Measurements from ENCODE around the gene DLGAP1.

The DLGAP1 gene

DNA sequence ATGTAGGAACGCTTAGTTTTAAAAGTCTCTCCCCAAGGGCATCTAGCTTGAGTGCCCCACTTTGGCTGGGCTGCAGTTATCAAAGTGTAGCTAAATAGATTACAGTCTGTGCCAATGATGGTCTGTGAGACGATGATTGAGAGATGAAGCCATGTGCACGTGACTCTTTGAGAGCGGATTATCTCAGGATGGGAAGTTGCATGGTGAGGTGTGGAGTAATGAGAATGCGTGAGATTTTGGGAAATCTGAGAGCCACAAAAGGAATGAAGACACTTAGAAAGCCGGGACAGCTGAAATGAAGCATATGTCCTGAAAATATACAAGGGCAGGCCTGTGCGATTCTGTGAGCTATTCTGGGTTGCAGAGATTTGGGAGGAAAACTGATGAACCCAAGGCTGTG, 635.1 kb downstream of the DLGAP1 start:
- peaks cover 12% of the 10 kb centered on the region for H3K4me1 Mint-ChIP-seq
- no peaks in the 10 kb centered on the region for H3K36me3 Mint-ChIP-seq (ENCODE audit: low read depth)
- TF ChIP-seq, protein P1, sequence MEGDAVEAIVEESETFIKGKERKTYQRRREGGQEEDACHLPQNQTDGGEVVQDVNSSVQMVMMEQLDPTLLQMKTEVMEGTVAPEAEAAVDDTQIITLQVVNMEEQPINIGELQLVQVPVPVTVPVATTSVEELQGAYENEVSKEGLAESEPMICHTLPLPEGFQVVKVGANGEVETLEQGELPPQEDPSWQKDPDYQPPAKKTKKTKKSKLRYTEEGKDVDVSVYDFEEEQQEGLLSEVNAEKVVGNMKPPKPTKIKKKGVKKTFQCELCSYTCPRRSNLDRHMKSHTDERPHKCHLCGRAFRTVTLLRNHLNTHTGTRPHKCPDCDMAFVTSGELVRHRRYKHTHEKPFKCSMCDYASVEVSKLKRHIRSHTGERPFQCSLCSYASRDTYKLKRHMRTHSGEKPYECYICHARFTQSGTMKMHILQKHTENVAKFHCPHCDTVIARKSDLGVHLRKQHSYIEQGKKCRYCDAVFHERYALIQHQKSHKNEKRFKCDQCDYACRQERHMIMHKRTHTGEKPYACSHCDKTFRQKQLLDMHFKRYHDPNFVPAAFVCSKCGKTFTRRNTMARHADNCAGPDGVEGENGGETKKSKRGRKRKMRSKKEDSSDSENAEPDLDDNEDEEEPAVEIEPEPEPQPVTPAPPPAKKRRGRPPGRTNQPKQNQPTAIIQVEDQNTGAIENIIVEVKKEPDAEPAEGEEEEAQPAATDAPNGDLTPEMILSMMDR (IDR thresholded peaks at IDR 0.05), result no peak

DNA sequence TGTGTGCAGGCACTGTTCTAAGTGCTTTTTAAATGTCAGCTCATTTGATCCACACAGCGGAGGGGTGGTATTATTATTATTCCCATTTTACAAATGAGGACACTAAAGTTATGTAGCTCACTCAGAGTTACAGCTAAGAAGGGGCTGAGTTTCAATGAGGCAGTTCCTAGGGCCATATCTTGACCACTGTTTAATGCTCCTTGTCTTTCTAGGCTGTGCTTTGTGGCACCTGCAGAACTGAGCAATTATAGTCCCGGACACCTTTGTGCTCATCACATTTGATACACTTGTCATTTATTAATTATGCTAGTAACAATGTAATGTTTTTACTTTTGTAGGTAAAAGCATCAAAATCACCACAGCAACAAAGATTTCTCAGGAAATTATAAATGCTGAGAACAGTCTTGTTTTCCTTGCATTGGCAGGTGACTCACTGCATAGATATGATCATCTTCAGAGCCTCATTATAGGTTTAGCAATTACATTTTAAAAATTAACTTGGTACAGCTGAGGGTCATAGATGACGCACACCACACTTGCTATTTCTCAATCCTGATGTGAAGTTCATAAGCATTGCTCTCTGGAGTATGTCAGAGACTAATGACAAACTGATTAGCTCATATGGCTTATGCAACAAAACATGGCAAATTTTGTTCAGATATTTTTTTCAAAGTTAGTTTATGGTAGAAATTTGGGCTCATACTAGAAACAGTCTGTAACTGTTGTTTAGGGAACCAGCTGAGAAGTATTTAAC, 638.3 kb downstream of the DLGAP1 start:
- Mint-ChIP-seq H3K4me1 (peaks cover 7% of the 10 kb centered on the region), H3K9me3 (no peaks in the 10 kb centered on the region), H3K27ac (no peak overlapping the region), H3K4me3 (no peak overlapping the region), H3K36me3 (ENCODE audit: low read depth) (no peaks in the 10 kb centered on the region), H3K27me3 (ENCODE audit: low read depth, poor library complexity) (no peaks in the 10 kb centered on the region)
- TF ChIP-seq, protein P1 (IDR thresholded peaks at IDR 0.05), result no peak
- DNase-seq, result no peak

More for the DNA sequence above, 635.1 kb downstream of the DLGAP1 start:
- DNase-seq, result no peak
- peaks cover 4% of the 10 kb centered on the region for H3K27me3 Mint-ChIP-seq (ENCODE audit: low read depth, poor library complexity)
- H3K27ac Mint-ChIP-seq, result no peak overlapping the region
- no peak overlapping the region for H3K4me3 Mint-ChIP-seq
- no peaks in the 10 kb centered on the region for H3K9me3 Mint-ChIP-seq

DNA sequence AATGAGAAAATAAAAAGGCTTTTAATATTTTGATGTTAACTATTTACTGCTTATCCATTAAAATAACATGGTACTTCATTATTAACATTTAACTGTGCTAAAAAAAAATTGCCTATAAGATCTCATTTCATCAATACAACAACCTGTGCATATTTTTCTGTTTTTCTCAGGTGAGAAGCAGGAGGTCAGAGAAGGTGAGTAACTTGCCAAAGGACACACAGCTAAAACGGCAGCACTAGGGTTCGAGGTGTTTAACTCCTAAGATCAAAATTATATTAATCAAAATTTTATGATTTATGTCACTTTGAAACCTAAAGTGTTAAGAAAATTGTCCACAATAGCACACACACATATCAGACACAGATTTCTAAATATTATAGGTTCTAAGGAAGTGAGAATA, 639.1 kb downstream of the DLGAP1 start:
- no peak overlapping the region for H3K4me3 Mint-ChIP-seq
- no peaks in the 10 kb centered on the region for H3K4me1 Mint-ChIP-seq
- TF ChIP-seq, protein P1 (IDR thresholded peaks at IDR 0.05), result no peak
- H3K36me3 Mint-ChIP-seq (ENCODE audit: low read depth), result no peaks in the 10 kb centered on the region
- no peaks in the 10 kb centered on the region for H3K27me3 Mint-ChIP-seq (ENCODE audit: low read depth, poor library complexity)
- no peak for DNase-seq
- H3K27ac Mint-ChIP-seq, result no peak overlapping the region
- H3K9me3 Mint-ChIP-seq, result no peaks in the 10 kb centered on the region

DNA sequence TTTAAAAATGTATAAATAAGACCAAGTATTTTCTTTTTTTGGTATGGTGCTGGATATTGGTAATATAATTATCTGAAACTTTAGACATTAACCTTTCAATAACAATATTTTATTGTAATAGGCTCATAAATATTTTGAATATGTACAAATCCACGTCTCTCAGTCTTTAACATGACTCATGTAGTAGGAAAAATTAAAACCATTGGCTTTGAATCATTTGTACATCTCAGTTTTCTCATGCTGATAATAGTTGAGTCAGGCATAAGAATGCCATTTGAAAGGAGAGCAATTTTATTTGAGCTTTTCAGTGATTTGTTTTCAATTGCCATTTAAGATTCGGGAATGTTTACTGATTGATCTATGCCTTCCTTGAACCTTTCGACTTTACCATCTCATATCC, 640.3 kb downstream of the DLGAP1 start:
- no peaks in the 10 kb centered on the region for H3K9me3 Mint-ChIP-seq
- no peak overlapping the region for H3K4me3 Mint-ChIP-seq
- no peak for DNase-seq
- H3K27me3 Mint-ChIP-seq (ENCODE audit: low read depth, poor library complexity), result no peaks in the 10 kb centered on the region
- no peaks in the 10 kb centered on the region for H3K36me3 Mint-ChIP-seq (ENCODE audit: low read depth)
- TF ChIP-seq, protein P1 (IDR thresholded peaks at IDR 0.05), result no peak
- no peak overlapping the region for H3K27ac Mint-ChIP-seq
- no peaks in the 10 kb centered on the region for H3K4me1 Mint-ChIP-seq

DNA sequence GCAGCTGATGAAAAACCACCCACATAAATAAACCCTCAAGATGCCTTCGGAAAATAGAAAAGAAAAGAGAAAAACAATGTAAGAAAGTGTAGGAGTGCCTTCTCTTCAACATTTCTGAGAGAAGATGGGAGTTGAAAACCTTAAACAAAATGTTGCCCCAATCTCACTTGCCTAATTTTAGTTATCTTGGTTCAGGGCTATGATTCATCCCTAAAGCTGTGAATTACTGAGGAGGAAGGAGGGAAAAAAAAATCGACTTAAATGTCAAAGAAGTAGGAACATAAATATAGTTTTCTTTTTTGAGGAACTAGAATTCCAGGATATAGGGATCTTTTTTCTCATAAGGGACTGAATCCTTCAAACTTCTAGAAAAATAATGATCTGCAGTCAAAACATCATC, 644.8 kb downstream of the DLGAP1 start:
- Mint-ChIP-seq H3K4me1 (no peaks in the 10 kb centered on the region), H3K27ac (no peak overlapping the region), H3K4me3 (no peak overlapping the region), H3K9me3 (no peaks in the 10 kb centered on the region), H3K27me3 (ENCODE audit: low read depth, poor library complexity) (no peaks in the 10 kb centered on the region), H3K36me3 (ENCODE audit: low read depth) (no peaks in the 10 kb centered on the region)
- no peak for DNase-seq
- TF ChIP-seq, protein P1 (IDR thresholded peaks at IDR 0.05), result no peak

All from nephron progenitor cell (in vitro differentiated cells).